Raji (cell line): ENCODE results near the gene TMPO.
A peak's percentile ranks its signal among the peaks of the same experiment; 100 is the strongest.

ENCODE experiments used
- POLR2A ChIP-seq: IDR thresholded peaks from 2 replicates; pipeline ENCODE4 v1.6.1; 2011; ENCODE audit warnings: low read depth, low read length, control low read depth; ENCODE audit not compliant: insufficient read depth

The TMPO gene

GRCh38 chr12:98503342-98503591 lies 12.1 kb upstream of the TMPO start:
- no peak for TF ChIP-seq POLR2A

GRCh38 chr12:98503592-98504367 lies 11.6 kb upstream of the TMPO start:
- peak; percentile 81 for TF ChIP-seq POLR2A

GRCh38 chr12:98504368-98504617 lies 11.1 kb upstream of the TMPO start:
- TF ChIP-seq POLR2A: no peak

- no peak for TF ChIP-seq POLR2A
Observed at GRCh38 chr12:98509063-98509462, 6.3 kb upstream of the TMPO start.

- no peak for TF ChIP-seq POLR2A
Observed at GRCh38 chr12:98513379-98514322, 1.7 kb upstream of the TMPO start.

- TF ChIP-seq POLR2A: no peak
Observed at GRCh38 chr12:98514982-98515286, 456 bp upstream of the TMPO start.

- TF ChIP-seq POLR2A: peak; percentile 79
Observed at GRCh38 chr12:98516111-98516873, 902 bp downstream of the TMPO start.

- TF ChIP-seq POLR2A: no peak
Observed at GRCh38 chr12:98519257-98519907, 4.0 kb downstream of the TMPO start.

GRCh38 chr12:98530068-98530467 lies 14.7 kb downstream of the TMPO start:
- no peak for TF ChIP-seq POLR2A

- no peak for TF ChIP-seq POLR2A
Observed at GRCh38 chr12:98532687-98533304, 17.4 kb downstream of the TMPO start.

GRCh38 chr12:98533723-98534251 lies 18.4 kb downstream of the TMPO start:
- TF ChIP-seq POLR2A: no peak

GRCh38 chr12:98538031-98538430 lies 22.6 kb downstream of the TMPO start:
- no peak for TF ChIP-seq POLR2A

GRCh38 chr12:98543701-98544100 lies 28.3 kb downstream of the TMPO start:
- TF ChIP-seq POLR2A: no peak

- TF ChIP-seq POLR2A: no peak
Observed at GRCh38 chr12:98544751-98545150, 29.4 kb downstream of the TMPO start.
